ENCODE results near the gene ARHGAP15. TPM values are rescaled to one million over a fixed set of nuclear protein-coding genes. Genes with fewer than 3 reads are reported as not detected.
"Not testable (repeated sequence)": the region's sequence is repeated elsewhere in the genome, so short reads cannot be mapped to it uniquely, and the experiment has no call there.

Gene ARHGAP15
- total RNA-seq, 1 donor from 2014 or later: not detected

GRCh38 chr2:143530758-143531157 lies 401.5 kb downstream of the ARHGAP15 start:
- no peak for DNase-seq
- peaks cover 8% of the 10 kb centered on the region for H3K4me1 Mint-ChIP-seq (ENCODE audit: low read depth, unreplicated experiment)
- no peaks in the 10 kb centered on the region for H3K36me3 Mint-ChIP-seq (ENCODE audit: unreplicated experiment)
- no peak overlapping the region for H3K4me3 Mint-ChIP-seq (ENCODE audit: unreplicated experiment)
- no peaks in the 10 kb centered on the region for H3K27me3 Mint-ChIP-seq (ENCODE audit: unreplicated experiment)
- H3K9me3 Mint-ChIP-seq (ENCODE audit: unreplicated experiment): no peaks in the 10 kb centered on the region
- no peak for TF ChIP-seq CTCF (IDR thresholded peaks at IDR 0.05; ENCODE audit: partially characterized antibody, unreplicated experiment)
- no peak overlapping the region for H3K27ac Mint-ChIP-seq (ENCODE audit: unreplicated experiment)

GRCh38 chr2:143532061-143532460 lies 402.8 kb downstream of the ARHGAP15 start:
- Mint-ChIP-seq H3K4me3 (ENCODE audit: unreplicated experiment) (no peak overlapping the region), H3K27me3 (ENCODE audit: unreplicated experiment) (no peaks in the 10 kb centered on the region), H3K27ac (ENCODE audit: unreplicated experiment) (no peak overlapping the region), H3K36me3 (ENCODE audit: unreplicated experiment) (no peaks in the 10 kb centered on the region), H3K9me3 (ENCODE audit: unreplicated experiment) (peaks cover 1% of the 10 kb centered on the region), H3K4me1 (ENCODE audit: low read depth, unreplicated experiment) (peaks cover 7% of the 10 kb centered on the region)
- no peak for TF ChIP-seq CTCF (IDR thresholded peaks at IDR 0.05; ENCODE audit: partially characterized antibody, unreplicated experiment)
- DNase-seq: no peak

DNA sequence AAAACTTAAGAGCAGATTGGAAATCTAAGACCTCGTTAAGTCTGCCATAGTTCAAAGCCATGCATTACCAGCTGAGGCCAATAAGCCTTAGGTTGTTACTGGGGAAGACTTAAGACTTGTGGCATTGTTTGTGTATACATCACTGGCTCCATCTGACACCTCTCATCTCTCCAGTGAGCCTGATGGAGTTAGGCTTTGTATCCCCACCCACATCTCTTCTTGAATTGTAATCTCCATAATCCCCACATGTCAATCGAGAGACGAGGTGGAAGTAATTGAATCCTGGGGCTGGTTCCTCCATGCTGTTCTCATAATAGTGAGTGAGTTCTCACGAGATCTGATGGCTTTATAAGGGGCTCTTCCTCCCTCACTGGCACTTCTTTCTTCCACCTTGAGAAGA lies 404.6 kb downstream of the ARHGAP15 start:
- Mint-ChIP-seq H3K9me3 (ENCODE audit: unreplicated experiment) (peaks cover 2% of the 10 kb centered on the region), H3K36me3 (ENCODE audit: unreplicated experiment) (no peaks in the 10 kb centered on the region), H3K27me3 (ENCODE audit: unreplicated experiment) (no peaks in the 10 kb centered on the region), H3K27ac (ENCODE audit: unreplicated experiment) (peak overlapping the region; percentile 10), H3K4me1 (ENCODE audit: low read depth, unreplicated experiment) (peaks cover 7% of the 10 kb centered on the region), H3K4me3 (ENCODE audit: unreplicated experiment) (no peak overlapping the region)
- DNase-seq: no peak
- no peak for TF ChIP-seq CTCF (IDR thresholded peaks at IDR 0.05; ENCODE audit: partially characterized antibody, unreplicated experiment)

- Mint-ChIP-seq H3K9me3 (ENCODE audit: unreplicated experiment) (peaks cover 2% of the 10 kb centered on the region), H3K27ac (ENCODE audit: unreplicated experiment) (no peak overlapping the region), H3K27me3 (ENCODE audit: unreplicated experiment) (peaks cover under 1% of the 10 kb centered on the region), H3K4me1 (ENCODE audit: low read depth, unreplicated experiment) (peaks cover 7% of the 10 kb centered on the region), H3K4me3 (ENCODE audit: unreplicated experiment) (no peak overlapping the region), H3K36me3 (ENCODE audit: unreplicated experiment) (peaks cover 4% of the 10 kb centered on the region)
- no peak for DNase-seq
- TF ChIP-seq CTCF (IDR thresholded peaks at IDR 0.05; ENCODE audit: partially characterized antibody, unreplicated experiment): no peak
These were observed 406.6 kb downstream of the ARHGAP15 start for GRCh38 chr2:143535802-143536201.

- not testable (repeated sequence) for H3K4me1 Mint-ChIP-seq (ENCODE audit: low read depth, unreplicated experiment); DNase-seq; H3K27ac Mint-ChIP-seq (ENCODE audit: unreplicated experiment); H3K36me3 Mint-ChIP-seq (ENCODE audit: unreplicated experiment); H3K9me3 Mint-ChIP-seq (ENCODE audit: unreplicated experiment); H3K4me3 Mint-ChIP-seq (ENCODE audit: unreplicated experiment); H3K27me3 Mint-ChIP-seq (ENCODE audit: unreplicated experiment)
These were observed 412.7 kb downstream of the ARHGAP15 start for GRCh38 chr2:143541899-143542298.

All from glutamatergic neuron (in vitro differentiated cells).